ELR (cell line): ENCODE data around the gene PDE9A.

Experiments
- DNase-seq: peaks from one replicate; pipeline ENCODE4 v3.0.0-alpha.2; 2015; ENCODE audit warnings: low read depth

The PDE9A gene

GRCh38 chr21:42688226-42688840, 34.9 kb downstream of the PDE9A start:
- DNase-seq, result no peak

- no peak for DNase-seq
These were observed 35.5 kb downstream of the PDE9A start for GRCh38 chr21:42688841-42689371.

- DNase-seq, result no peak
These were observed 37.2 kb downstream of the PDE9A start for GRCh38 chr21:42690586-42690985.

- DNase-seq, result no peak
These were observed 38.6 kb downstream of the PDE9A start for GRCh38 chr21:42691901-42692559.

DNA sequence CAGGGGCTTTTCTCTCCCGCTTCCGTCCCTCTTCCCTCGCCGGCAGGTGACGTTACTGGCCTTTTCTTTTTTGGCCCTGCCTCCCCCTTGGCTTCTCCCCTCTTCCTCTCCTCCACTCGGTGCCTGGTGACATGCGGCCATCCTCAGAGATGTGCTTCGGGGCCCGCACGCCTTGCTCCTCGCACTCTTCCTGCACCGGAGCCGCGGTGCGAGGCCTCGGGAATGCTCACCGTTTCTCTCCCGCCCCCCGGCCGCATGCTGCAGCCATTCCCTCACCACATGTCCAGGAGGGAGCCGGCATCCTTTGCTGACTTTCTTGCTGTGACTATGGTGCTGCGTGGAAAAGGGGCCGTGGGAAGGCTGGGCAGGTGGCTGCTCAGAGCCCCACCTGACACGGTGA, 39.3 kb downstream of the PDE9A start:
- DNase-seq, result no peak

DNA sequence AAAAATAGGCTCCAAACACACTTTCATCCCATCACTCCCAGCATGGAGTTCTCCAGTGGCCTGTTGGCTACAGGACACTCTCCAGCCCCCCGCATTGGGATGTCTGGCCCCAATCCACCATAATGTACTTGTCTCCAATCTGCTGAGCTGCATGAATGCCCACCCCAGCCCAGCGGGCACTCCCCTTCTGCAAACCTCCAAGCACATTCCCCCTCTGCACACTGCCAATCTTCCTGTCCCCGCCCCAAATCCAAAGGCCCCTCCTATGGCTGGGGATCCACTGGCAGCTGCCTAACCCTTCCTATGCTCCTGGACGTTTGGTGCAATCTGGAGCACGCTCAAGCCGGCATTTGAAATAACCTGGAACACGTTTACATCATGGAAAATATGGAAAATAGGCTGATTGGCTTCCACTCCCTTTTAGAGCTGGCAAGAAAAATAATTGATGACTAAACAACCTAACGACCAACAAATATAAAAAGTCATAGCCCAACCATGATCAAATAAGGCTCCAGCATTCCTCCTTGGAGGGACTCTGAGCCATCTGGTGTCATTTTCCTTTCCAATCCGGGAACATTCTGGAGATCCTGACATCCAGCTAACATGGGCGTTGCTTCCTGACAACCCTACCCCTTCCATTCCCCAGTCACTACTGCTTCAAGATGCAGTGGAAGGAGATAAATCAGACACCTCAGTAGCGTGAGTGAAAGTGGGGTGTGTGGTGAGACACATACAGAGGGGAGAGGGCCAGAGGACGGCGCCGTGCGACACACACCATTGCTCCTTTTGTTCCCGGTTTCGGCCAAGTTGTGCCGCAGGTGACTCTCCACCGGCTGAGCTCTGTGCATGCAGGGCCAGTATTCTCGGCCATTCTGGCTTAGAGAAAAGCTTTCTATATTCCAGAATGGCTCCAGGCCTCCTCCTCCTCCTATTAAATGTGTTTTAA, 41.6 kb downstream of the PDE9A start:
- DNase-seq, result no peak

DNA sequence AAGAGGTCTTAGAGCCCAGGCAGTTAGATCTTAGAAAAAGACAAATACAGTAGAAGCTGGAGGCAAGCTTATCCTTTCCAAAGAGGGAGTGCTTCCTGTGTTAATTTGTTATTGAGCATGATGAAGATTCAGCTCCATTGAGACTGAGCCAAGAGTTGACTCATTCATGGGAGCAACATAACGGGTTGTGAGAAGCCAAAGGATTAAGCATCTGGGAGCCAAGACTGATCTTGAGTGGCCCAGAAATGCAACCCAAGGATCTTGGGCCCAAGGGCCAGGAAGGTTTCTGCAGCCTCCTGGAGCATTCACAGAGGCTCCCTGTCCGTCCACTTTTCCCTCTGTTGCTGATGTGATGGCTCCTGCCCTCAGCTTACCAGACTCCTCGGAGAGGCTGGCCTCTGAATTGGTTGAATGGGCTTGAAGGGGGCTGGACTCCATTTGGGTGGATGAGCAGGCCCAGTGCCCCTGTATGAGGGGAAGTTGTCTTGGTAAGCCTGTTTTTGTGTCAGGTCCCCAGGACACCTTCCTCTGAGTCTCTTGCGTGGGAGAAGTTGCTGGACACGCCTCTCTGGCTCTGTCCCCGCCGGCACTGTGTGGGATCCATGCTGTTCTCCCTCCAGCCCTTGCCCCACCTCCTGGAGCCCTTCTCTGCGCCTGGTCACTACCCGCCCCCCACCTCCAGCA, 42.4 kb downstream of the PDE9A start:
- peak; percentile 32 for DNase-seq

DNA sequence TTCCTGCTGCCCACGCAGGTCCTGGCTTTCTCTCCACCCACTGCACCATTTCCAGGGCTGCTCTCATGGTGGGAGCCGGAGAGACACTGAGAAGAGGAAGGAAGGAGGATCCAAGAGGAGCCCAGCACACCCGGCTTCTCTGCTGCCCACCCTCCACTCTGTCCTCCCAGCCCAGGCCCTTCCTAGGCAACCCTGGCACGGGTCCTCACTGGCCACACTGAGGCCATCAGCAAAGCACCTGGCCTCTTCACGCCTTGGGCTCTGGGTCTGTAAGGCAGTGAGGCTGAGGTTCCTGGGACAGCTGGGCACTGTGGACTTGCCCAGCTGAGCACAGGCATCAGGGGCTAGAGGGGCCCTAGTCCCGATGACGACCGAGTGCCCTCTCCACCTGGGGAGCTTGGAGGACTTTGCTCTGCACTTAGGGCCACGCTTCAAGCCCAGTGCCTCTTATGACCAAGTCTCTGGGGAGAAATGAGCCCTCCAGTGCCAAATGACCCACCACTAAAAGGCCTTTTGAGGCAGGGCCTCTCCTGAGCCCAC, 43.1 kb downstream of the PDE9A start:
- no peak for DNase-seq

DNA sequence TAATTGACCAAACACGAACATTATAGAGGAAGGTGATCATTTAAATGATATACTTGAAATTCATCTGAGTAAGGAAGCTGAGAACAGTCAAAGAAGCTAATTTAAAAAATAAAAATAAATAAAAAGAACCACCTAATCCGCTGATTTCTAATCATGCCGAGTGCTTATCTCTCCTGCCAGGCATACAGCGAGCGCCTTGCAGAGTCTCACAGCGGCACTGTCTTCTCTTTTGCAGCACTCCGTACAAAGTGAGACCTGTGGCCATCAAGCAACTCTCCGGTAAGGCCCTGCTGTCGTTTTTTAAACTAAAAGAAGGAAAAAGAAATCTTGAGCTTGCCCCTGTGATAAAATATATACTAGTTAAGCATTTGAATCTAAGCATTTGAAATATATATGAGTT, 45.3 kb downstream of the PDE9A start:
- no peak for DNase-seq

DNA sequence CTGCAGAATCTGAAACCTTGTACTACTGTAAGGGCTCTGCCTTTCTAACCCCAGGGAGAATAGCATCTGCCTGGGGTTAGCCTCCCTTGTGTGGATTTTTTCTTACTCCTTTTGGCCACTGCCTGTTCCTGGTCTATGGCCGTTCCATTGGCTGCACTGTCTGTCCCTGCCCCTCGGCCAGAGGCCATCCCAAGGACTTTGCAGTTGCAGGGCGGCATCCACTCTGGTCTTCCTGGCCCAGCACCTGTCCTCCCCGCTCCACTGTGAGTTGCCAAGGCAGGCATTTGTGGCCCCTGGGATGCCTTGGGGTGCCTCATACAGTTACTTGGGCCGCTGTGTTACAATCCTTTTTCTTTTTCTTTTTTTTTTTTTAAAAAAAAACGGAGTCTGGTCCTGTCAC, 45.8 kb downstream of the PDE9A start:
- no peak for DNase-seq

DNA sequence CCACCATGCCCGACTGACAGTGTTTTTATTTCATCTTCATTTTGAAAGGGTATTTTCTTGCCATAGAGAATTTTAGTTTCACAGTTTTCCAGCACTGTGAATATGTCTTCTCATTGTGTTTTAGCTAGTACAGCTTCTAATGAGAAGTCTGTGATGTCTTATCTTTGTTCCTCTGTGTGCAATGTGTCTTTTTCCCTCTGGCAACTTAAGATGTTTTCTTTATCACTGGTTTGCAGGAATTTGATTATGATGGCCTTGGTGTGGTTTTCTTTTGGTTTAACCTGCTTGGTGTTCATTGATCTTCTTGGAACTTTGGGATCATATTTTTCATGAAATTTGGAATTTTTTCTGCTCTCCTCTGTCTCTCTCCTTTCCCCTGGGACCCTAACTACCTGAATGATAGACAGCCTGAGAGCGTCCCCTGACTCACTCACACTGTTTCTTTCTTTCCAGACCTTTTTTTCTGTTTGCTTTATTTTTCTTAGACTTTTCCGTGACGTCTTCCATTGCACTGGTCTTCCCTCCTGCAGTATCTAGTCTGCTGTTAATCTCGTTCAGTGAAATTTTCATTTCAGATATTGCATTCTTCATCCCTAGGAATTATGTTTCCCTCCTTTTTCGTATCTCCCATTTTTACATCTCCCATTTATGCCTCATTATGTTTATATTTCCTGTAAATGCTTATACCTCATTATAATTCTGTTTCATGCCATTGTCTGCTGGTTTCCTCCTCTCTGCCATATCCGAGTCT, 48.5 kb downstream of the PDE9A start:
- no peak for DNase-seq

- no peak for DNase-seq
These were observed 49.3 kb downstream of the PDE9A start for GRCh38 chr21:42702720-42703119.

GRCh38 chr21:42703136-42703908, 49.9 kb downstream of the PDE9A start:
- no peak for DNase-seq

- DNase-seq, result no peak
These were observed 50.5 kb downstream of the PDE9A start for GRCh38 chr21:42703965-42704364.

- DNase-seq, result no peak
These were observed 51.4 kb downstream of the PDE9A start for GRCh38 chr21:42704861-42705260.

- DNase-seq, result no peak
These were observed 51.9 kb downstream of the PDE9A start for GRCh38 chr21:42705346-42705745.

- DNase-seq, result no peak
These were observed 52.4 kb downstream of the PDE9A start for GRCh38 chr21:42705746-42706374.

GRCh38 chr21:42706765-42707164, 53.3 kb downstream of the PDE9A start:
- DNase-seq, result no peak

DNA sequence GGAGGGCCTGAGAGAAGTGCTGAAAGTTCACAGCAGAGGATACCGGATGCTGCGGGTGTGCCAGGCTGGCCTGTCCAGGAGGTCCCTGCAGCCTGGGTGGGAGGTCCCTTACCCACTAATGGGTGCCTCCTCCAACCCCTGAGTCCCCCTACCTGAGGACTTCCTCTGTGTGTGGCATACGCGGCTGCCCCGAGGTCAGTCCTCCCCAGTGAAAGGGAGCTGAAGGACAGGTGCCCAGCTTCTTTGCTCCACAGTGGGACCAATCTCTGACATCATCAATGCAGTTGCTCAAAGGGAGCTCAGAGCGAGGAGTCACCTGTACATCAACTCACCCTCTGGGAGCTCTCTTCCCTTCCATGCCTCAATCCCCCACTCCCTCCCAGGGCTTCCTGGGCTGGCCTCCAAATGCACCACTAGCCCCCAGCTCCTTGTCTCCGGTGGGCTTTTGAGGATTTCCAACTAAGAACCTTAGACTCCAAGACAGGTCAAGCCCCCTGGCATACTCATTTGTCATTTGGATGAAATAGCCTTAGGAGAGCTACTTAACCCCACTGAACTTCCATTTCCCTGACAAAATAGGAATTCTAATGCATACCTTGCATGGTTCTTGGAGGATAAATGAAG, 53.9 kb downstream of the PDE9A start:
- DNase-seq, result no peak
